ENCODE measurements around the gene NECTIN4. TPM values are rescaled to one million over a fixed set of nuclear protein-coding genes. Genes with fewer than 3 reads are reported as not detected.

Gene NECTIN4
- total and polyA plus RNA-seq, 2 of the 13 experiments (the other 11 are each of a cell fraction or from before 2014, with no cell fraction given): 5.9 to 12.4 TPM

- ChIA-PET POLR2A (interaction anchor here (2.3 kb wide), 1 partner anchor 13 kb away, joined by 8 read pairs; the partner anchor contains the start of gene F11R), CTCF (ENCODE audit: low intra/inter-chr PET ratio, low total read pairs) (no interaction called here)
- H3K4me2 ChIP-seq (ENCODE audit: low read depth, low read length): no peak overlapping the region
- in situ Hi-C loops (cut with HindIII; ENCODE audit: extremely low pct_ligation_motif_present, low pct_unique_long_range_greater_than_20kb) (no loop called here), intact Hi-C loops (cut with micrococcal nuclease; ENCODE audit: unreplicated experiment) (no loop called here)
- FAIRE-seq: no peak
- no peaks in the 10 kb centered on the region; a peak in 1 of 5 replicates for H3K36me3 ChIP-seq (replicated peaks in 1 of 2; ENCODE audit: control insufficient read depth in 1 of 2, insufficient read depth in 2 of 2, low read length in 2 of 2)
- peaks cover 23% of the 10 kb centered on the region for H3K4me1 ChIP-seq (ENCODE audit: insufficient read depth, low read length)
- no peak for TF ChIP-seq ASH2L (IDR thresholded peaks at IDR 0.05; ENCODE audit: insufficient read length, low read depth, low read length)
- TF ChIP-seq ZNF646 (CRISPR knock-in tag; IDR thresholded peaks at IDR 0.05): no peak
- no peaks in the 10 kb centered on the region for H3K9me3 ChIP-seq (ENCODE audit: low read length)
- no peak for DNase-seq (ENCODE audit: low spot score)
- no peak overlapping the region for H3K9ac ChIP-seq (ENCODE audit: insufficient read depth, low read depth, low read length)
- H2AFZ ChIP-seq (ENCODE audit: low read length): no peak overlapping the region
- no peak overlapping the region for H3K27ac ChIP-seq (ENCODE audit: extremely low read length, insufficient read depth, low read length)
- no peak overlapping the region for H3K4me3 ChIP-seq (replicated peaks in 1 of 3; ENCODE audit: insufficient read depth in 1 of 3, low read depth in 2 of 3, low read length in 3 of 3)
- WGBS (ENCODE audit: low lambda C conversion rate): 76% methylated on average over 3 of the region's 3 CpGs
- H4K20me1 ChIP-seq (ENCODE audit: insufficient read depth, low read length): no peaks in the 10 kb centered on the region
- ATAC-seq: no peak
- H3K27me3 ChIP-seq (ENCODE audit: control insufficient read depth in 1 of 2, insufficient read depth in 2 of 2, low read length in 2 of 2): no peaks in the 10 kb centered on the region
- BruUV-seq (replicated peaks): no TSS peak
- no peaks in the 10 kb centered on the region for H3K79me2 ChIP-seq (ENCODE audit: insufficient read depth, low read length)
Observed at GRCh38 chr1:161033751-161034150, 55.6 kb downstream of the NECTIN4 start.

Data from HepG2 (cell line).